MM.1S (cell line): Measurements from ENCODE around the gene C14orf132.

Source experiments
- DNase-seq: peaks from one replicate; pipeline ENCODE4 v3.0.0-alpha.2; 2015
- H2AFZ ChIP-seq: fragments of 300-600 bp; sonication (generic); 2 replicates; pipeline ENCODE4 v1.6.0; 2016; ENCODE audit warnings: antibody characterized with exemption, low read length
- H3F3A ChIP-seq: fragments of 300-600 bp; sonication (generic); 2 replicates; pipeline ENCODE4 v1.6.1; 2016; ENCODE audit warnings: mild to moderate bottlenecking, antibody characterized with exemption, low read length, moderate library complexity, mixed read lengths; ENCODE audit not compliant: insufficient read depth
- H3K27ac ChIP-seq: fragments of 300-600 bp; sonication (generic); 2 replicates; pipeline ENCODE4 v1.5.1; 2016; ENCODE audit warnings: mild to moderate bottlenecking, low read length
- H3K27me3 ChIP-seq: fragments of 300-600 bp; sonication (generic); replicated peaks from 2 replicates; pipeline ENCODE4 v1.6.0; 2016; ENCODE audit warnings: low read length; ENCODE audit not compliant: insufficient read depth
- H3K36me3 ChIP-seq: fragments of 300-600 bp; sonication (generic); replicated peaks from 2 replicates; pipeline ENCODE4 v1.6.1; 2016; ENCODE audit warnings: mild to moderate bottlenecking, low read length, mixed read lengths; ENCODE audit not compliant: insufficient read depth
- H3K4me1 ChIP-seq: fragments of 300-600 bp; sonication (generic); 2 replicates; pipeline ENCODE4 v1.6.1; 2016; ENCODE audit warnings: low read length, mixed read lengths
- H3K4me2 ChIP-seq: fragments of 300-600 bp; sonication (generic); 2 replicates; pipeline ENCODE4 v1.6.0; 2016; ENCODE audit warnings: low read depth, low read length
- H3K4me3 ChIP-seq: fragments of 300-600 bp; sonication (generic); 2 replicates; pipeline ENCODE4 v1.5.1; 2016; ENCODE audit warnings: low read length, mixed read lengths
- H3K79me2 ChIP-seq: fragments of 300-600 bp; sonication (generic); 2 replicates; pipeline ENCODE4 v1.6.1; 2016; ENCODE audit warnings: mixed run types, low read length, mixed read lengths
- H3K9ac ChIP-seq: fragments of 300-600 bp; sonication (generic); 2 replicates; pipeline ENCODE4 v1.6.1; 2016; ENCODE audit warnings: low read length, mixed read lengths
- H3K9me2 ChIP-seq: fragments of 300-600 bp; sonication (generic); replicated peaks from 2 replicates; pipeline ENCODE4 v1.6.1; 2016; ENCODE audit warnings: mild to moderate bottlenecking, low read length, mixed read lengths; ENCODE audit not compliant: insufficient read depth
- H3K9me3 ChIP-seq: fragments of 300-600 bp; sonication (generic); replicated peaks from 2 replicates; pipeline ENCODE4 v1.6.1; 2016; ENCODE audit warnings: mild to moderate bottlenecking, low read length, mixed read lengths; ENCODE audit not compliant: insufficient read depth
- H4K20me1 ChIP-seq: fragments of 300-600 bp; sonication (generic); 2 replicates; pipeline ENCODE4 v1.6.1; 2016; ENCODE audit warnings: mild to moderate bottlenecking, low read length, moderate library complexity, mixed read lengths; ENCODE audit not compliant: insufficient read depth
- EZH2 ChIP-seq: fragments of 300-600 bp; sonication (generic); optimal IDR thresholded peaks from 2 replicates; pipeline ENCODE3; 2017; ENCODE audit warnings: low read depth, mild to moderate bottlenecking, antibody characterized with exemption, low read length, mixed read lengths
- EZH2phosphoT487 ChIP-seq: fragments of 300-600 bp; sonication (generic); IDR thresholded peaks from 2 replicates; pipeline ENCODE4 v1.6.1; 2018; ENCODE audit warnings: antibody characterized with exemption, low read length
- TF ChIP-seq, protein P1 (sequence below): fragments of 300-600 bp; sonication (generic); IDR thresholded peaks from 2 replicates; pipeline ENCODE4 v1.5.1; 2016; ENCODE audit warnings: antibody characterized with exemption, low read length, mixed read lengths

The C14orf132 gene

GRCh38 chr14:96081224-96081623 lies 42.1 kb downstream of the C14orf132 start:
- Histone ChIP-seq H3K9me3 (no peaks in the 10 kb centered on the region), H3K4me3 (no peak overlapping the region), H3K4me1 (no peaks in the 10 kb centered on the region), H3K27ac (no peak overlapping the region), H4K20me1 (no peaks in the 10 kb centered on the region), H3K9me2 (no peaks in the 10 kb centered on the region), H3F3A (no peaks in the 10 kb centered on the region), H3K27me3 (no peaks in the 10 kb centered on the region), H2AFZ (no peak overlapping the region), H3K9ac (no peak overlapping the region), H3K4me2 (no peak overlapping the region), H3K36me3 (no peaks in the 10 kb centered on the region), H3K79me2 (no peaks in the 10 kb centered on the region)
- no peak for DNase-seq
- TF ChIP-seq EZH2phosphoT487 (no peak), EZH2 (no peak)

GRCh38 chr14:96081767-96082400 lies 42.7 kb downstream of the C14orf132 start:
- H3K27ac ChIP-seq = no peak overlapping the region
- H3K4me3 ChIP-seq = no peak overlapping the region
- H3K4me1 ChIP-seq = no peaks in the 10 kb centered on the region
- no peaks in the 10 kb centered on the region for H3K9me3 ChIP-seq
- DNase-seq = no peak
- H3K79me2 ChIP-seq = no peaks in the 10 kb centered on the region
- no peaks in the 10 kb centered on the region for H3K36me3 ChIP-seq
- H3K4me2 ChIP-seq = no peak overlapping the region
- H2AFZ ChIP-seq = no peak overlapping the region
- H3F3A ChIP-seq = no peaks in the 10 kb centered on the region
- TF ChIP-seq EZH2phosphoT487 (no peak), EZH2 (no peak)
- TF ChIP-seq, protein P1, sequence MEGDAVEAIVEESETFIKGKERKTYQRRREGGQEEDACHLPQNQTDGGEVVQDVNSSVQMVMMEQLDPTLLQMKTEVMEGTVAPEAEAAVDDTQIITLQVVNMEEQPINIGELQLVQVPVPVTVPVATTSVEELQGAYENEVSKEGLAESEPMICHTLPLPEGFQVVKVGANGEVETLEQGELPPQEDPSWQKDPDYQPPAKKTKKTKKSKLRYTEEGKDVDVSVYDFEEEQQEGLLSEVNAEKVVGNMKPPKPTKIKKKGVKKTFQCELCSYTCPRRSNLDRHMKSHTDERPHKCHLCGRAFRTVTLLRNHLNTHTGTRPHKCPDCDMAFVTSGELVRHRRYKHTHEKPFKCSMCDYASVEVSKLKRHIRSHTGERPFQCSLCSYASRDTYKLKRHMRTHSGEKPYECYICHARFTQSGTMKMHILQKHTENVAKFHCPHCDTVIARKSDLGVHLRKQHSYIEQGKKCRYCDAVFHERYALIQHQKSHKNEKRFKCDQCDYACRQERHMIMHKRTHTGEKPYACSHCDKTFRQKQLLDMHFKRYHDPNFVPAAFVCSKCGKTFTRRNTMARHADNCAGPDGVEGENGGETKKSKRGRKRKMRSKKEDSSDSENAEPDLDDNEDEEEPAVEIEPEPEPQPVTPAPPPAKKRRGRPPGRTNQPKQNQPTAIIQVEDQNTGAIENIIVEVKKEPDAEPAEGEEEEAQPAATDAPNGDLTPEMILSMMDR = no peak
- no peaks in the 10 kb centered on the region for H4K20me1 ChIP-seq
- no peak overlapping the region for H3K9ac ChIP-seq
- H3K27me3 ChIP-seq = no peaks in the 10 kb centered on the region
- H3K9me2 ChIP-seq = no peaks in the 10 kb centered on the region

DNA sequence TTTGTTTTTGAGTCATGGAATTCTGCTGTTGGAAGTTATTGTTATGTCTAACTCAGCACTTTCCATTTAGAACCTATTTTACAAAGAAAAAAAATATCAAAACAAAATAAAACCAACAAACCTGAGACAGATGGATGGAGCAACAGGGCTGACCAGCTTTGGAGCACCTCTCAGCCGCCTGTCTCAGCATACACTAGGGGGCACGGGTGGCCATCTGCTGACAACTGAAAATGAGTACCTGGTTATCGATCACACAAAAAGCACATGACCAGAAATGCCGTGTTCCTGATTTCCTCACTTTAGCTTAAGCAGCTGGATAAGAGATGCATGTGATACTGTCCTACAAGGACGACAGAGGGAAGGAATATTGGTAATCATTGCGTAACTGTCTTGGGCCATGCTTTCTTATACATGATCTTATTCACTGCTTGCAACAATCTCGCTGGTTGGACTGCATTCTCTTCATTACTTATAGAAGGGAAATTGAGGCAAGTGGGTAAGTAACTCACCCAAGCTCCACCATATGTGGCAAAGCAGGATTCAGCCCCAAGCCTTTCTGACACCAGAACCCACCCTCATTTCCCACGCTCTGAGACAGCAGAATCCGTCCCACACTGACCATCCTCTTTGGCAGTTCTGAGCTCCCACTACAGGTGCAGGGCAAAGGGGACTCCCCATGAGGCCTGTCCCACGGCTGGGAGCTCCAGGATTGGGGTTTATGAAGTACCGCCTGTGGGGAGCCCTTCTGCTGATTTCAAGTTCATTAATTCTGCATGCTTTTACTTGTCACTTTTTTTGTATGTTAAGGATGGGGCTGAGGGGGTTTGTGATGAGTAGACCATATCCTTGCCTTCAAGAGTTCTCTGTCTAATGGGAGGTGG lies 43.5 kb downstream of the C14orf132 start:
- no peaks in the 10 kb centered on the region for H3K27me3 ChIP-seq
- no peak overlapping the region for H3K27ac ChIP-seq
- no peak for TF ChIP-seq EZH2phosphoT487
- TF ChIP-seq EZH2 = no peak
- no peaks in the 10 kb centered on the region for H3K9me2 ChIP-seq
- no peaks in the 10 kb centered on the region for H3K9me3 ChIP-seq
- H3K36me3 ChIP-seq = no peaks in the 10 kb centered on the region
- H3K4me2 ChIP-seq = no peak overlapping the region
- H3F3A ChIP-seq = no peaks in the 10 kb centered on the region
- no peaks in the 10 kb centered on the region for H4K20me1 ChIP-seq
- H3K4me3 ChIP-seq = no peak overlapping the region
- H3K4me1 ChIP-seq = no peaks in the 10 kb centered on the region
- H2AFZ ChIP-seq = no peak overlapping the region
- H3K9ac ChIP-seq = no peak overlapping the region
- no peak for DNase-seq
- H3K79me2 ChIP-seq = no peaks in the 10 kb centered on the region

DNA sequence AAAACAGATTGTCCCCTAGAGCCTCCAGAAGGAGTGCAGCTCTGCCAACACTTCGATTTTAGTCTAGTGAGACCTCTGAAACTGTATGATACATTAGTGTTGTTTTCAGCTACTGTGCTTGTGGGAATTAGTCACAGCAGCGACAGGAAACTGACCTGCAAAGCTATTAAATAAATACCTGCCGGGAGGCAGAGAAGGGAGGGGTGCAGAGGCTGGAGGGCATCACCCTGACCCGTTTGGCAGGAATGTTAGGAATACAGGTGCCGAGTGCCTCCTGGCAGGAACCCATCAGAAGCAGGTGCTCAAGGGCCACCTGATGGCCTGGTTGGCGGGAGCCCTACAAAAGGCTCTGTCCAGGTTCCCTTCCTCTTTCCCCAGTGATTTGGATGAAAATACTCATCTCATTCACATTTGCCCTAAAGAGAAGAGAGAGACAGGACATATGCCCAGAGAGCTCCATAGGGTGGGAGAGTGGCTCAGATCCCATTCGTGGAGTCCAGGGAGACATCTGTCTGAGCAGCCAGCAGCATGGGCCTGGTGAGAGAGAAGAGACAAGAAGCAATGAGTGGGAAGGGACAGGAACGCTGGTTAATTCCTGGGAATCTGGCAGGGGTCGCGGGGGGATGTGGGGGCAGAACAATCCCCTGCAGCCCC lies 44.6 kb downstream of the C14orf132 start:
- no peaks in the 10 kb centered on the region for H3K36me3 ChIP-seq
- no peaks in the 10 kb centered on the region for H3K79me2 ChIP-seq
- no peaks in the 10 kb centered on the region for H3K27me3 ChIP-seq
- no peak overlapping the region for H3K9ac ChIP-seq
- H4K20me1 ChIP-seq = no peaks in the 10 kb centered on the region
- no peaks in the 10 kb centered on the region for H3K4me1 ChIP-seq
- TF ChIP-seq EZH2phosphoT487 = no peak
- TF ChIP-seq, protein P1 = no peak
- H3K9me3 ChIP-seq = no peaks in the 10 kb centered on the region
- H3K4me3 ChIP-seq = no peak overlapping the region
- no peak overlapping the region for H3K4me2 ChIP-seq
- H3K9me2 ChIP-seq = no peaks in the 10 kb centered on the region
- H3K27ac ChIP-seq = no peak overlapping the region
- DNase-seq = no peak
- no peak overlapping the region for H2AFZ ChIP-seq
- H3F3A ChIP-seq = no peaks in the 10 kb centered on the region
